HAP-1 (cell line): ENCODE data around the gene RAD51B.

Source experiments
- DNase-seq, 2 experiments: peaks; one replicate each; pipeline ENCODE4 v3.0.0-alpha.2; 2016 to 2020; ENCODE audit warnings: low spot score in 2 of 2
- H3K27me3 ChIP-seq: fragments of 250-450 bp; sonication (Bioruptor Pico); 2 replicates; pipeline ENCODE4 v1.5.1; 2020; ENCODE audit warnings: low read depth, mild to moderate bottlenecking, moderate library complexity
- H3K36me3 ChIP-seq: fragments of 250-450 bp; sonication (Bioruptor Pico); replicated peaks from 2 replicates; pipeline ENCODE4 v1.5.1; 2020; ENCODE audit warnings: mild to moderate bottlenecking
- H3K4me1 ChIP-seq: fragments of 250-450 bp; sonication (Bioruptor Pico); 2 replicates; pipeline ENCODE4 v1.5.1; 2020; ENCODE audit warnings: mild to moderate bottlenecking
- H3K4me3 ChIP-seq: fragments of 250-450 bp; sonication (Bioruptor Pico); 2 replicates; pipeline ENCODE4 v1.5.1; 2020; ENCODE audit warnings: mild to moderate bottlenecking, moderate library complexity
- H3K9me3 ChIP-seq: fragments of 250-450 bp; sonication (Bioruptor Pico); 2 replicates; pipeline ENCODE4 v1.5.1; 2020; ENCODE audit warnings: mild to moderate bottlenecking, moderate library complexity
- in situ Hi-C: fragments of 300-500 bp; cut with MboI; formaldehyde crosslinking; loops from 3 replicates; pipeline ENCODE4 v1.14.3; 2020; ENCODE audit warnings: low sequenced_read_pairs, inconsistent platforms, mixed read lengths

RAD51B gene

DNA sequence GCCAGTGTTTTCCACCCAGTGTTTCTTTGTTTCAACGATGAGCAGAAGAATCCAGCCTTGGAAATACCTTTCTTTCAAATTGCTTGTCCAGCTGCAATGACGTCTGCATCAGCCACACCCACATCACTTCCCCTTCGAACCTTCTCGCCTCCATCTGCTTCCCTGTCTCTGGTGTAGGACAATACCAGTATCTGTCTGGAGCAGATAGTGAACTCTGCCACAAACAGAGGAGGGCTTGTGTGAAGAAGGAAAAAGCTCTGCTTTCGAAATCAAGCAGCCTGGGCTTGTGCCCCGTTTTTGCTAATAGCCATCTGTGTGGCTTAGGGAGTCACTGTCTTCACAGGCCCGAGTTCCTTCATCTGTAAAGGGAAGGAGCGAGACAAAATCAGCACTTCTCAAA, 557.9 kb downstream of the RAD51B start:
- Histone ChIP-seq H3K4me1 (peaks cover 13% of the 10 kb centered on the region), H3K36me3 (0 out of 2 replicates have a peak, but pooled peaks cover 3% of the 10 kb centered on the region), H3K4me3 (no peak overlapping the region), H3K27me3 (no peaks in the 10 kb centered on the region), H3K9me3 (no peaks in the 10 kb centered on the region; the same call in 1 of the 2 replicates)
- in situ Hi-C loops, result no loop called here
- DNase-seq, result no peak

DNA sequence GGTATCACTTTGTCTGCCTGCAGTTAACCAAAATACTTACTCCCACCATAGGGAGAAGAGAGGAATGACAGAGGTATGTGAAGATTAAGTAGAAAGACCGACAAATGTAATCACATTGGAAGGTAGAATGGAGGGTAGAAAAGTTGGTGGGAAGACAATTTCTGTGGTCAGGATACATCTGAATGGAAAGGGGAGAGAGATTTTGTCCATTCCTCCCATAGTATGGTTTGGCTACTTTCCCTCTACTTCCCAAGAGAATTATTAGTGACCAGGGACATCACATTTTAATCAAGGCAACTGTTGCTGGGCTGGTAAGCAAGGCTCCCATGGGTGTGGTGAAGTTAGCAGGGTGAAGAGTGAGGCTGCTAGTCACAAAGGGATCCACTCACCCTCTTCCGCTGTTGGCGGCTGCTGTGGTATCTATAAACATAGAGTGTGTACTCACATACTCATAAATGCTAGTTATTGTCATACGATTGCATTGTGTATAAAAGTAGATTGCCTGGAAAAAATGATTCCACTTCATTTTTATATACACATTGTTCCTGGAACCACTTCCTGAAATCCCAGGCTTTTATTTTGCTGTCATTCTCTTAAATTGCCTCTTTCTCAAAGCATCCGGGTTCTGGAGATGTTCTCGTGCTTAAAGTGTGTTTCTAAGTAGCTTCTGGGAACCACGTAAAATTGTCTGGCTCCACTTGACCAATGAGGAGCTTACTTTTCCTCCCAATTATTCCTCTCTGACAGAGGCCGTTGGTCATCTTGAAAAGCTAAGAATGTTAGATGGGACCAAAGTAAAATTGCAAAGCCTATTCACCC, 560.1 kb downstream of the RAD51B start:
- Histone ChIP-seq H3K27me3 (no peaks in the 10 kb centered on the region), H3K9me3 (no peaks in the 10 kb centered on the region), H3K36me3 (no peaks in the 10 kb centered on the region), H3K4me3 (no peak overlapping the region), H3K4me1 (no peaks in the 10 kb centered on the region)
- in situ Hi-C loops, result no loop called here
- DNase-seq, result no peak

DNA sequence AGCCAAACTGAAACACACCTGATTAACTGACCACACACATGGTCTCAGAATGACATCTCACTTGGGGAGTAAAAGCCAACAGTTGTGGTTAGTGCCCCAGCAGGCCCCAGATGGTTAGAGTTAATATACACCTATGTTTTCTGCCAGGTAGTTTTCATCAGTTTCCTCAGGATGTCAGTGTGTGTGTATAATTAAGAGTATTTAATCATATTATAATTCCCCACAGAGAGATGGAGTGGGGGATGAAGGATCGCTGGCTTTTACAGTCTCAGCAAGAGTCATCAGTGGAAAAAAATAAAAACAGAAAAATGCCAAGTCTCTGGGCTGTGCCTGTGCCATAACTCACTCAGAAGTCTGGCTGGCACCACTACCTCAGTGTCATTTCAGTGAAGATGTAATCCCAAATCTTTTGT, 560.8 kb downstream of the RAD51B start:
- no peaks in the 10 kb centered on the region for H3K4me1 ChIP-seq
- no peaks in the 10 kb centered on the region for H3K36me3 ChIP-seq
- DNase-seq, result no peak
- H3K4me3 ChIP-seq, result no peak overlapping the region
- H3K27me3 ChIP-seq, result no peaks in the 10 kb centered on the region
- in situ Hi-C loops, result no loop called here
- H3K9me3 ChIP-seq, result no peaks in the 10 kb centered on the region

DNA sequence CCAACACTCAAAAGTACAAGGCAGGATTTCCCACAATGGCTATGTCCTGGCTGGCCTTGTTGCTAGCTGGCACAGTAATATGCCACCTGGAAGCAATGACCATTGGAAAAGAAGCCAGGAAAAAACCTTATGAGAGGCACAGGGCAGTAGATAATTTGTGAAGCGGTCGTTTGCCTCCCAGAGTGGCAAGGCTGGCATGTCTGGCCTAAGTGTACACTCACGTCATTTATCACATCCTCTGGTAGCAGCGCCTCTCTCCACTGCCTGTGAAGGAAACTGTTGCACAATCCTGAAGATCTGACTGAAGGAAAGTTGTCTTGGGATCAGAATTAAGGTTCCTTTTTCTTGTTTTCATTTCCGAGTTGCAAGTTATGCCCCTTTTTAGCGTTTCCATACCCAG, 564.8 kb downstream of the RAD51B start:
- Histone ChIP-seq H3K36me3 (no peaks in the 10 kb centered on the region), H3K4me3 (no peak overlapping the region), H3K9me3 (no peaks in the 10 kb centered on the region), H3K4me1 (no peaks in the 10 kb centered on the region), H3K27me3 (no peaks in the 10 kb centered on the region)
- in situ Hi-C loops, result no loop called here
- DNase-seq, result no peak

DNA sequence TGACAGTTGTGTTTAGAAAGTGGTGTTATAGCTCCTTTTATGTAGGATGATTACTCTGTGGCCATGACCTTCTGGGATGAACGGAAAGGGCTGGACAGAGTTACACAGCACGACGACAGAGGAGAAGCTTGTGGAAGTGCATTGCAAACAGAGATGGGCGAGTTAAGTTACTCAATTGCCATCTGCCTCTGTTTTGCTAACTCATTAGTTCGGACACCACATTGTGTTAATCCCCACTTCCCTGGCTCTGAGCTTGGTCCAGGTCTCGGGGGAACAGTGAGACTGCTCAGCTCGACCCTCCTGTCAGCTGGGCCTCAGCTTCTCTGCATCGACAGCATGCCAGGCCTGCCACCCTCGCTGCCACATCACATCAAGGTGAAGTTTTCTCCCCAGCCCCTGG, 565.3 kb downstream of the RAD51B start:
- no peak overlapping the region for H3K4me3 ChIP-seq
- in situ Hi-C loops, result no loop called here

DNA sequence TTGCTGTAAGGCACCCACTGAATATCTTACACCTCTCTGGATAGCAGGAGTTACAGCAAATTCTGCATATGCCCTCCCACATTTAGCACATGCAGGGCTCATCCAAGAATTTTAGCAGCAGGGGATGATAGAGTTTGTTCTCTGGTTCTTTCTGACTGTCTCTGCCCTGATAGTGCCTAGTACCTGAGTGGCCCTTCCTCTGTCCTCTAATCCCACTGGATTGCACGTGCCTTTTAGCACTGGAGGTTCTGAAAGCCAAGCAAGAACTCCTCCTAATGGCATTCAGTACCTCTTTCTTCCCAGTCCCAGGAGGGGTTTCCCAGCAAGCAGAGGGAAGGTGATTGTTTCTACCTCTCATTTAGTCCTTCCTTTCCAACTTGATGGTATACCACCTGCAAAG, 566.9 kb downstream of the RAD51B start:
- no peak for DNase-seq
- Histone ChIP-seq H3K36me3 (no peaks in the 10 kb centered on the region), H3K27me3 (no peaks in the 10 kb centered on the region), H3K9me3 (no peaks in the 10 kb centered on the region), H3K4me3 (no peak overlapping the region), H3K4me1 (no peaks in the 10 kb centered on the region)
- in situ Hi-C loops, result no loop called here

More for the DNA sequence above, 565.3 kb downstream of the RAD51B start:
- H3K4me1 ChIP-seq, result no peaks in the 10 kb centered on the region
- no peaks in the 10 kb centered on the region for H3K27me3 ChIP-seq
- H3K9me3 ChIP-seq, result no peaks in the 10 kb centered on the region
- no peaks in the 10 kb centered on the region for H3K36me3 ChIP-seq
- DNase-seq, result no peak

DNA sequence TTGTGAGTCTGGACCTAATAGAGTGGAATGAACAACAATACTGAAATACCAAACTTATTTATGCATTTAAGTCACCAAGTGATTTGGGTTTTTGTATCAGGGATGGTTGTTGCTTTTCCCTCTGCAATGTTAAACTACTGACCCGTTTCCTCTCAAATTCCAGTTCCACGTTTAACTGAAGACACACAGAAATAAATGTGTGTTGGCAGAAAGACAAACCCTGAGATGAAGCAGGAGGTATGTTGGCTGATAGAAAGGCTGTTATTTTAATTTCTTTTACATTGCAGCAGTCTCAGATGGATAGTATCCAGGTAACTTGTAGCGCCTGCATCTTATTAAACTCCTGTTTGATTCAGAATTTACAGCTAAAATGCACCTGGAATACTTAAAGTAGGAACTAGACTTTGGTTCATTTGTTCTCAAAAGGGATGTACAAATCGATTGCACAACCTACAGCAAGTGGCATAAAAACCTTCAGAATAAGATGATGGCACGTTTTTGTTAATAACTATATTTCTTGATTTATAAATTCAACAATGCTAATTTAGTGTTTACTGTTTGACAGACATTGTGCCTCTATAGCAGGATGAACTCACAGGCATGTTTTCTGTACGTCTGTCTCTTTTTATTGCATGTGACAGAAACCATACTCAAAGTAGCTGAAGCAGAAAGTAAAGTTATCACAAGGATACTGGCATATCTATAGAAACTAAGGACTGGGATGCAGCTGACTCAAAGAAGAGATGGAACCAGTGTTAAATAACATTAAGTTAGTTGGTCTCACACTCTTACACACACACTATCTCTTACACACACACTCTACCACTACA, 567.6 kb downstream of the RAD51B start:
- in situ Hi-C loops, result no loop called here

DNA sequence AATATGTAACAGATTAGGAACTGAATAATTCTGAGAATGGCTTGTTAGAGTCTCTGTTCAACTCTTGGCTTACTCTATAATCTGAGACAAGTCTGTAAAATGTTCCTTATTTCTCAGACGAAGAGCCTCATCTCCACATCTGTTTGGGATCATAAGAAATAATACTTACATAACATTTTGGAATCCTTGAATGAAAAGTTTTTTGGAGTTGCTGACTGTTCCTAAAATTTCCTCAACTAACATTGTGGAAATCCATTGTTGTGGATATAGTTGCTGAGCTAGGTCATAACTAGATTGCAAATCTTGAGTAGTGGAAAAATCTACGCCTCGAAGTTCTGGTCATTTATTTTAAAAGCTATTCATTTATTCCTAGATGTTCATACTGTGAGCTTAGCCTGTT, 570.4 kb downstream of the RAD51B start:
- H3K4me3 ChIP-seq, result no peak overlapping the region
- no peaks in the 10 kb centered on the region for H3K9me3 ChIP-seq
- in situ Hi-C loops, result no loop called here
- no peaks in the 10 kb centered on the region; the same call in 1 of the 2 replicates for H3K4me1 ChIP-seq
- no peaks in the 10 kb centered on the region for H3K36me3 ChIP-seq
- DNase-seq, result no peak
- no peaks in the 10 kb centered on the region for H3K27me3 ChIP-seq

More for the DNA sequence above, 567.6 kb downstream of the RAD51B start:
- H3K27me3 ChIP-seq, result no peaks in the 10 kb centered on the region
- no peaks in the 10 kb centered on the region for H3K9me3 ChIP-seq
- no peaks in the 10 kb centered on the region for H3K36me3 ChIP-seq
- DNase-seq, result no peak
- H3K4me1 ChIP-seq, result no peaks in the 10 kb centered on the region
- no peak overlapping the region for H3K4me3 ChIP-seq

DNA sequence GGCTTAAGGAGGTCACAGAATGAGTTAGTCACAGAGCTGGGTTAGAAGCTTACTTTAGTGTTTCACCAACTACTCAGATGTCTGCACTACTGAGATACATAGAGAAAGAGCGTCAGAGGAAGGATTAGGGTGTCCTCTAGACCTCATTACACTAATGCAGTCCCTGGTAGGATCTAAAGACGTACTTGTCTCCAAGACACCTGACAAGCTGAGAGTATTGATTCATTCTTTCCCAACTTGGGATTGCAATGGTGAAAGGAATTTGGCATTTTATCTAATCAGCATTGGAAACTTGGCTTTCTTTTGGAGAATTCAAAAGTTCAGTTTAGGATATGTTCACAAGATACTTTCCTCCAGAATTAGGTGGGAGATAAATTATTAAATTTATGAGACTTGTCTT, 571.2 kb downstream of the RAD51B start:
- Histone ChIP-seq H3K4me3 (no peak overlapping the region), H3K4me1 (no peaks in the 10 kb centered on the region; the same call in 1 of the 2 replicates), H3K27me3 (no peaks in the 10 kb centered on the region), H3K9me3 (no peaks in the 10 kb centered on the region), H3K36me3 (no peaks in the 10 kb centered on the region)
- no peak for DNase-seq
- in situ Hi-C loops, result no loop called here

DNA sequence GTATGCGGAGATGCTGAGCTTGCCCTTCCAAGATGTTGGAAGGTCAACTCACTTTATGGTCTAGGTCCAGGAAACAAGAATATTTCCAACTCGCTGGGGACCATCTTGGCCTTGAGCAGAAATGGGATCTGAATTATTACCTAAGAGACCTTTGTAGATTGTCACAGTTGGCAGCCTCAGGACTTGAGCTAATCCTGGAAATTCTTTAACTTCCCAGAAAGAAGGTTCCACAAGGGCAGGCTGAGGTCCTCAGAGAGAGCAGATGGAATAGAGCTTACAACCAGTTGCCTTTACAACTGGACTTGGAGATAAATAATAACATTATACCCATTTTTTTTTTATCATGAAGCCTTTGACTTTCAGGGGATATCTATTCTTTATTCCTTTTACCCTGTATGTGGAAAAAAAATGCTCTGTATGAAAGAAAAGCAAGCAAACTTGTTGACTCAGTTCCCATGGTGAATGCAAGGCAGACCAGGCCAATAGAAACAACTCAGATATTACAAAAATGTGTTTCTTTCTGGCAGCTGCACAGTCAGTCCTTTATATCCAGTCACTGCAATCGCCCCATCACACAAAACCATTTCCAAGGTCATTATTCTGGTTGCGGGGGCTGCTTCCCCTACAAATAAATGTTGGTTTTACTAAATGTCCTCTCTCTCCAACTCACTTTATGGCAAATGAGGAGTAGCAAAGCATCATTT, 571.9 kb downstream of the RAD51B start:
- no peak overlapping the region for H3K4me3 ChIP-seq
- no peak for DNase-seq
- H3K27me3 ChIP-seq, result no peaks in the 10 kb centered on the region
- H3K36me3 ChIP-seq, result no peaks in the 10 kb centered on the region
- no peaks in the 10 kb centered on the region for H3K9me3 ChIP-seq
- in situ Hi-C loops, result no loop called here
- no peaks in the 10 kb centered on the region; the same call in 1 of the 2 replicates for H3K4me1 ChIP-seq

DNA sequence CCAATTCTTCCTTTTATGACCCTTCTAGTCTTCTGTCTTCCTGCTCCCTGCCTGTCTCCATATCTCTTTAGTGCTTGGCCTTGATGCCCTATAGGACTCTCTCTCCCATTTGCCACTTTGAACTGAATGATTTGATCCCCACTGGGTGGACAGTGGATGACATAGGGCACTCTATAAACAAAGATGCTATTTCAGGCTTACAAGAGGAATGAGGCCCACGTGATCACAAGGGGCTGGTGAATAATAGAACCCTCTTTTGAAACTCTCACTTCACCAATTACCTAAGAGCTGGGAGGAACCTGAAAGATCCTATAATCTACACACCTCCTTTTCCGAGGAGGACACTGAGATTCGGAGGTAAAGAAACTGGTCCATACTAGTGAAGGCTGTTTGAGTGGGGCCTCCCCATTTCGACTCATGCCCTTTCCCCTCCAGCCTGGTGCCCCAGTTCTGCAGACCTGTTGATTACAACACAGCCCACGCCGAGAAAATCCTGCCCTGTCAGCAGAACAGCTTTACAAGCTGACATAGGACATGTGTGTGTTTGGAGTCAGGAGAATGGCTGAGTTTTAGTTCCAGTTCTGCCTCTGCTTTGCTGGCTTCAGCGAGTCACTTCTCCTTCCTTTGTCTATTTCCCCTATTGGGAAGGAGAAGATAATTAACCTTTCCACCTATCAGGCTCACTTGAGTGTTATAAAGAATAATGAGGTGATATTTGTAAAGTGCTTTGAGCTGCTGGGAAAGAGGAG, 573.0 kb downstream of the RAD51B start:
- Histone ChIP-seq H3K36me3 (no peaks in the 10 kb centered on the region), H3K9me3 (no peaks in the 10 kb centered on the region), H3K4me1 (no peaks in the 10 kb centered on the region; the same call in 1 of the 2 replicates), H3K4me3 (no peak overlapping the region), H3K27me3 (no peaks in the 10 kb centered on the region)
- no peak for DNase-seq
- in situ Hi-C loops, result no loop called here

DNA sequence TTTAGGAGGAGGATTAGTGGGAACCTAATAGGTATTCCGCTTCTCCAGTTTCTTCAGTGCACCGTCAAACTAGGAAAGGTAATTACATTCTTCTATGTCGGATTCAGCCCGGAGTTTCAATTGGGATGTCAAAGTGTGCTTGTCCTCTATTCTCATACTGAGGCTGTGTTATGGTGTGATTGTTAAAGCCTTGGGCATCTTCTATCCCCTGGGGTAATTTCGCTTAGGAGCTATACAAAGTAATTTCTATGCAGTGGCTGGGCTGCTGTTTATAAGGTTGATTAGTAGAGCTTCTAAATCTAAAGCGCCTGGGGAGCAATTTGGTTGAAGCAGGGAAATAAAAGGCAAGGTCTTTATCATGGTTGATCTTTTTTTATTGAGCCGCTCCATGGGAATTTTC, 573.7 kb downstream of the RAD51B start:
- no peak overlapping the region for H3K4me3 ChIP-seq

DNA sequence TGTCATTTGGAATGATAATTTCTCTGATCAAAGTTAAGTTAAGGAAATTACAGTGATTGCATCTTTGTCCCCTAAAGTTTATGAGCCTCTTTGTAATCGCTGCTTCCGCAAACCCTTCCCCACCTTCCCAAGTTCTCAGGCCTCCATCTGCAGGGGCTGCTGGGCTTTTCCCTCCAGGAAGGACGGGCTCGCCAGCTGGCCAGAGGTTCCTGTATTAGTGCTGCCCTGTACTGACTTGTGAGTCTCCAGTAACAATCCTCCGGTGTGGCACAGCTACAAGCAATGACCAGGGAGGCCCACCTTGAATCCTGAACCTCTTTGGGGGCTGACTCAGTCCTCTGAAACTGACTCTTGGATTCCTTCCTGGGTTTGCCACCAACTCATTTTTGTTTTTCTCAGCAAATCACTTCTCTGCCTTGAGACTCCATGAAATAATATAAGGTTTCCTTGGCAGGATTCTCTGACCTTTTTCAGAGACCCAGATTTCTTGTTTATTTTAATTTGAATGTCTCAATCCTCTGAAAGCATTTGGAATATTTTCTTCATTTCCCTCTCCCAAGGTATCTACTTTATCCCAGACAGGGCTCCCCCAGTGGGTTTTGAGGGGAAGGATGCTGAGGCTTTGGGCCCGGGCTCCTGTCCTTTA, 574.7 kb downstream of the RAD51B start:
- Histone ChIP-seq H3K36me3 (no peaks in the 10 kb centered on the region), H3K27me3 (no peaks in the 10 kb centered on the region), H3K9me3 (no peaks in the 10 kb centered on the region), H3K4me1 (no peaks in the 10 kb centered on the region; the same call in 1 of the 2 replicates), H3K4me3 (no peak overlapping the region)
- in situ Hi-C loops, result no loop called here
- no peak for DNase-seq

More for the DNA sequence above, 573.7 kb downstream of the RAD51B start:
- no peaks in the 10 kb centered on the region; the same call in 1 of the 2 replicates for H3K4me1 ChIP-seq
- peak; percentile 37 to 76 for DNase-seq
- H3K27me3 ChIP-seq, result no peaks in the 10 kb centered on the region
- H3K9me3 ChIP-seq, result no peaks in the 10 kb centered on the region
- H3K36me3 ChIP-seq, result no peaks in the 10 kb centered on the region
- in situ Hi-C loops, result no loop called here
